Measurements from ENCODE around the gene CLDN1. TPM values are rescaled to one million over a fixed set of nuclear protein-coding genes. Genes with fewer than 3 reads are reported as not detected.

The CLDN1 gene
- 10 to 100 TPM in 1 of 8 experiments, 1 to 10 TPM in 3, under 1 TPM in 3, not detected in 1; 0.14 to 32.0 (median 1.1) TPM for total RNA-seq

- H3K27ac ChIP-seq = no peak within 1 kb of the TSS
- peaks cover 0 to 8% of the 10 kb centered on the region in 2 donors for H3K4me1 ChIP-seq (replicated peaks in 1 of 2)
- WGBS, 10 experiments = 0 to 60% (median 3%) methylated on average over 1 to 17 of the region's 64 CpGs; no CpG with 5 or more reads in 1 of the 10 experiments
- H3K4me3 ChIP-seq = peak within 1 kb of the TSS; percentile 58 to 69 (median 62)
- peak; percentile 90 to 98 (median 95) for ATAC-seq (replicated peaks in 6 of 8)
- in situ Hi-C loops (cut with MboI; ENCODE audit: low pct_unique_long_range_greater_than_20kb in 2 of 9, low sequenced_read_pairs in 9 of 9, unreplicated experiment in 9 of 9) = loop anchor here in 1 of 9 experiments (10.0 kb wide), 1 partner anchor 357 kb away; no protein-coding TSS in a partner anchor
Measured at GRCh38 chr3:190321789-190322603, at the start of gene CLDN1. Gene CLDN1, minus strand, starts transcription at chr3:190322446. Its CDS starts 240 bp downstream, at chr3:190322206.

- Histone ChIP-seq H3K4me3 (no peak overlapping the region), H3K27ac (no peak overlapping the region), H3K4me1 (replicated peaks in 1 of 2) (no peaks in the 10 kb centered on the region)
- in situ Hi-C loops (cut with MboI; ENCODE audit: low pct_unique_long_range_greater_than_20kb in 2 of 9, low sequenced_read_pairs in 9 of 9, unreplicated experiment in 9 of 9) = no loop called here
- no peak for ATAC-seq (replicated peaks in 6 of 8)
- WGBS, 10 experiments = 7 to 83% (median 60%) methylated on average over 1 to 2 of the region's 2 CpGs; no CpG with 5 or more reads in 3 of the 10 experiments
Measured at GRCh38 chr3:190371152-190371551, 48.9 kb upstream of the CLDN1 start.

GRCh38 chr3:190370369-190370768 is 48.1 kb upstream of the CLDN1 start:
- in situ Hi-C loops (cut with MboI; ENCODE audit: low pct_unique_long_range_greater_than_20kb in 2 of 9, low sequenced_read_pairs in 9 of 9, unreplicated experiment in 9 of 9) = no loop called here
- no peak for ATAC-seq (replicated peaks in 6 of 8)
- WGBS, 10 experiments = 46 to 100% (median 88%) methylated on average over 1 to 2 of the region's 2 CpGs; no CpG with 5 or more reads in 5 of the 10 experiments

GRCh38 chr3:190369668-190370295 is 47.5 kb upstream of the CLDN1 start:
- in situ Hi-C loops (cut with MboI; ENCODE audit: low pct_unique_long_range_greater_than_20kb in 2 of 9, low sequenced_read_pairs in 9 of 9, unreplicated experiment in 9 of 9) = no loop called here
- WGBS, 10 experiments = 44 to 98% (median 75%) methylated on average over 3 to 5 of the region's 5 CpGs; no CpG with 5 or more reads in 1 of the 10 experiments
- H3K4me3 ChIP-seq = no peak overlapping the region
- no peak overlapping the region for H3K27ac ChIP-seq
- H3K4me1 ChIP-seq (replicated peaks in 1 of 2) = no peaks in the 10 kb centered on the region
- peak in 1 of 8 experiments; percentile 20 for ATAC-seq (replicated peaks in 6 of 8)

More at GRCh38 chr3:190370369-190370768, 48.1 kb upstream of the CLDN1 start:
- Histone ChIP-seq H3K27ac (no peak overlapping the region), H3K4me3 (no peak overlapping the region), H3K4me1 (replicated peaks in 1 of 2) (no peaks in the 10 kb centered on the region)

- no peaks in the 10 kb centered on the region for H3K4me1 ChIP-seq (replicated peaks in 1 of 2)
- in situ Hi-C loops (cut with MboI; ENCODE audit: low pct_unique_long_range_greater_than_20kb in 2 of 9, low sequenced_read_pairs in 9 of 9, unreplicated experiment in 9 of 9) = no loop called here
- no peak for ATAC-seq (replicated peaks in 6 of 8)
- H3K4me3 ChIP-seq = no peak overlapping the region
- no peak overlapping the region for H3K27ac ChIP-seq
Measured at GRCh38 chr3:190368881-190369280, 46.6 kb upstream of the CLDN1 start.

- in situ Hi-C loops (cut with MboI; ENCODE audit: low pct_unique_long_range_greater_than_20kb in 2 of 9, low sequenced_read_pairs in 9 of 9, unreplicated experiment in 9 of 9) = no loop called here
- H3K4me1 ChIP-seq (replicated peaks in 1 of 2) = no peaks in the 10 kb centered on the region
- no peak overlapping the region for H3K4me3 ChIP-seq
- ATAC-seq (replicated peaks in 6 of 8) = no peak
- H3K27ac ChIP-seq = no peak overlapping the region
- 0 to 83% (median 20%) methylated on average over 1 to 2 of the region's 2 CpGs; no CpG with 5 or more reads in 2 of the 10 experiments for WGBS, 10 experiments
Measured at GRCh38 chr3:190366133-190366532, 43.9 kb upstream of the CLDN1 start.

- ATAC-seq (replicated peaks in 6 of 8) = no peak
- Histone ChIP-seq H3K4me3 (no peak overlapping the region), H3K27ac (no peak overlapping the region), H3K4me1 (replicated peaks in 1 of 2) (no peaks in the 10 kb centered on the region)
- in situ Hi-C loops (cut with MboI; ENCODE audit: low pct_unique_long_range_greater_than_20kb in 2 of 9, low sequenced_read_pairs in 9 of 9, unreplicated experiment in 9 of 9) = no loop called here
- WGBS, 10 experiments = 0 to 70% (median 39%) methylated on average over 1 to 9 of the region's 9 CpGs; no CpG with 5 or more reads in 1 of the 10 experiments
Measured at GRCh38 chr3:190362258-190362657, 40.0 kb upstream of the CLDN1 start.

GRCh38 chr3:190361791-190362190 is 39.5 kb upstream of the CLDN1 start:
- no peaks in the 10 kb centered on the region for H3K4me1 ChIP-seq (replicated peaks in 1 of 2)
- WGBS, 10 experiments = 50 to 100% (median 100%) methylated on average over 1 of the region's 1 CpG; no CpG with 5 or more reads in 2 of the 10 experiments
- in situ Hi-C loops (cut with MboI; ENCODE audit: low pct_unique_long_range_greater_than_20kb in 2 of 9, low sequenced_read_pairs in 9 of 9, unreplicated experiment in 9 of 9) = no loop called here
- ATAC-seq (replicated peaks in 6 of 8) = no peak
- H3K4me3 ChIP-seq = no peak overlapping the region
- H3K27ac ChIP-seq = no peak overlapping the region

- H3K27ac ChIP-seq = no peak overlapping the region
- no peaks in the 10 kb centered on the region for H3K4me1 ChIP-seq (replicated peaks in 1 of 2)
- in situ Hi-C loops (cut with MboI; ENCODE audit: low pct_unique_long_range_greater_than_20kb in 2 of 9, low sequenced_read_pairs in 9 of 9, unreplicated experiment in 9 of 9) = no loop called here
- no peak for ATAC-seq (replicated peaks in 6 of 8)
- 85 to 100% (median 93%) methylated on average over 1 to 2 of the region's 2 CpGs; no CpG with 5 or more reads in 1 of the 10 experiments for WGBS, 10 experiments
- no peak overlapping the region for H3K4me3 ChIP-seq
Measured at GRCh38 chr3:190360228-190360627, 38.0 kb upstream of the CLDN1 start.

GRCh38 chr3:190359813-190360212 is 37.6 kb upstream of the CLDN1 start:
- Histone ChIP-seq H3K4me1 (replicated peaks in 1 of 2) (no peaks in the 10 kb centered on the region), H3K4me3 (no peak overlapping the region), H3K27ac (no peak overlapping the region)
- in situ Hi-C loops (cut with MboI; ENCODE audit: low pct_unique_long_range_greater_than_20kb in 2 of 9, low sequenced_read_pairs in 9 of 9, unreplicated experiment in 9 of 9) = no loop called here
- WGBS, 10 experiments = 8 to 100% (median 69%) methylated on average over 2 of the region's 2 CpGs; no CpG with 5 or more reads in 1 of the 10 experiments
- ATAC-seq (replicated peaks in 6 of 8) = no peak

GRCh38 chr3:190357468-190357867 is 35.2 kb upstream of the CLDN1 start:
- ATAC-seq (replicated peaks in 6 of 8) = no peak
- WGBS, 10 experiments = 33 to 100% (median 75%) methylated on average over 1 to 2 of the region's 2 CpGs; no CpG with 5 or more reads in 2 of the 10 experiments
- H3K27ac ChIP-seq = no peak overlapping the region
- H3K4me1 ChIP-seq (replicated peaks in 1 of 2) = no peaks in the 10 kb centered on the region
- in situ Hi-C loops (cut with MboI; ENCODE audit: low pct_unique_long_range_greater_than_20kb in 2 of 9, low sequenced_read_pairs in 9 of 9, unreplicated experiment in 9 of 9) = no loop called here
- H3K4me3 ChIP-seq = no peak overlapping the region

GRCh38 chr3:190356246-190356645 is 34.0 kb upstream of the CLDN1 start:
- ATAC-seq (replicated peaks in 6 of 8) = no peak
- Histone ChIP-seq H3K27ac (no peak overlapping the region), H3K4me3 (no peak overlapping the region), H3K4me1 (replicated peaks in 1 of 2) (no peaks in the 10 kb centered on the region)
- in situ Hi-C loops (cut with MboI; ENCODE audit: low pct_unique_long_range_greater_than_20kb in 2 of 9, low sequenced_read_pairs in 9 of 9, unreplicated experiment in 9 of 9) = no loop called here

GRCh38 chr3:190352861-190353457 is 30.7 kb upstream of the CLDN1 start:
- no peaks in the 10 kb centered on the region for H3K4me1 ChIP-seq (replicated peaks in 1 of 2)
- no peak for ATAC-seq (replicated peaks in 6 of 8)
- 29 to 100% (median 100%) methylated on average over 1 of the region's 1 CpG; no CpG with 5 or more reads in 2 of the 10 experiments for WGBS, 10 experiments

More at GRCh38 chr3:190352861-190353457, 30.7 kb upstream of the CLDN1 start:
- H3K4me3 ChIP-seq = no peak overlapping the region
- no peak overlapping the region for H3K27ac ChIP-seq
- in situ Hi-C loops (cut with MboI; ENCODE audit: low pct_unique_long_range_greater_than_20kb in 2 of 9, low sequenced_read_pairs in 9 of 9, unreplicated experiment in 9 of 9) = no loop called here

All from motor neuron (in vitro differentiated cells).